HFFc6 (cell line): ENCODE data around the gene CRADD. TPM values are rescaled to one million over a fixed set of nuclear protein-coding genes. Genes with fewer than 3 reads are reported as not detected.

Experiments
- DNase-seq: peaks from one replicate; pipeline ENCODE4 v3.0.0-alpha.2; 2018
- H3K27ac Mint-ChIP-seq: 2 replicates; pipeline ENCODE4 v1.8.0; 2020; ENCODE audit warnings: mild to moderate bottlenecking, mixed read lengths
- H3K27me3 Mint-ChIP-seq: 2 replicates; pipeline ENCODE4 v1.8.0; 2021; ENCODE audit warnings: mild to moderate bottlenecking, moderate library complexity, mixed read lengths; ENCODE audit not compliant: insufficient read depth
- H3K36me3 Mint-ChIP-seq: 2 replicates; pipeline ENCODE4 v1.8.0; 2021; ENCODE audit warnings: low read depth, mixed read lengths
- H3K4me1 Mint-ChIP-seq: 2 replicates; pipeline ENCODE4 v1.8.0; 2020; ENCODE audit warnings: low read depth, mixed read lengths
- H3K4me3 Mint-ChIP-seq: 2 replicates; pipeline ENCODE4 v1.8.0; 2020; ENCODE audit warnings: mild to moderate bottlenecking, moderate library complexity, mixed read lengths
- H3K9me3 Mint-ChIP-seq: 2 replicates; pipeline ENCODE4 v1.8.0; 2020; ENCODE audit warnings: mild to moderate bottlenecking, mixed read lengths
- CTCF ChIP-seq: fragments of 200-600 bp; sonication (generic); IDR thresholded peaks from 2 replicates; pipeline ENCODE4 v1.5.0; 2021; ENCODE audit warnings: antibody characterized with exemption, mild to moderate bottlenecking
- total RNA-seq, 6 experiments: library from RNA; stranded (reverse); fragmentation: NEBNext Ultra II Directional; extraction: Animal tissue kit (Norgen Biotek cat#: 25700); gene quantifications; 2 replicates in 1 of 6; 3 replicates in 5 of 6; pipeline ENCODE4 v1.2.3, GENCODE V29; 2021

The CRADD gene
- total RNA-seq, 6 experiments from 2014 or later = 15.3 to 20.1 (median 17.9) TPM

- H3K27ac Mint-ChIP-seq = peak overlapping the region; percentile 99
- peak; percentile 44 for DNase-seq
- peaks cover 57% of the 10 kb centered on the region for H3K4me1 Mint-ChIP-seq
- H3K9me3 Mint-ChIP-seq = no peaks in the 10 kb centered on the region
- peaks cover 4% of the 10 kb centered on the region; the same call in 1 of the 2 replicates for H3K36me3 Mint-ChIP-seq
- peak; percentile 33; the same call in 1 of the 2 replicates for TF ChIP-seq CTCF
- peak overlapping the region; percentile 81 for H3K4me3 Mint-ChIP-seq
- H3K27me3 Mint-ChIP-seq = no peaks in the 10 kb centered on the region
Observed at GRCh38 chr12:93698307-93699092, 21.3 kb downstream of the CRADD start.

GRCh38 chr12:93699271-93700145, 22.3 kb downstream of the CRADD start:
- H3K4me1 Mint-ChIP-seq = peaks cover 63% of the 10 kb centered on the region
- DNase-seq = peak; percentile 82
- H3K27ac Mint-ChIP-seq = peak overlapping the region; percentile 99
- peak overlapping the region; percentile 81 for H3K4me3 Mint-ChIP-seq
- H3K36me3 Mint-ChIP-seq = peaks cover 5% of the 10 kb centered on the region; the same call in 1 of the 2 replicates
- H3K27me3 Mint-ChIP-seq = no peaks in the 10 kb centered on the region
- H3K9me3 Mint-ChIP-seq = no peaks in the 10 kb centered on the region
- no peak for TF ChIP-seq CTCF

GRCh38 chr12:93702707-93703315, 25.6 kb downstream of the CRADD start:
- DNase-seq = no peak
- H3K27ac Mint-ChIP-seq = no peak overlapping the region
- TF ChIP-seq CTCF = no peak
- H3K4me1 Mint-ChIP-seq = peaks cover 90% of the 10 kb centered on the region
- H3K4me3 Mint-ChIP-seq = no peak overlapping the region
- no peaks in the 10 kb centered on the region for H3K9me3 Mint-ChIP-seq
- peaks cover 1% of the 10 kb centered on the region; the same call in 1 of the 2 replicates for H3K27me3 Mint-ChIP-seq
- H3K36me3 Mint-ChIP-seq = peaks cover 9% of the 10 kb centered on the region; the same call in 1 of the 2 replicates

- Mint-ChIP-seq H3K9me3 (peaks cover 6% of the 10 kb centered on the region; the same call in 1 of the 2 replicates), H3K27me3 (peaks cover 1% of the 10 kb centered on the region; the same call in 1 of the 2 replicates), H3K4me3 (no peak overlapping the region), H3K36me3 (peaks cover 20% of the 10 kb centered on the region), H3K4me1 (peaks cover 86% of the 10 kb centered on the region), H3K27ac (no peak overlapping the region)
- DNase-seq = no peak
- no peak for TF ChIP-seq CTCF
Observed at GRCh38 chr12:93704122-93704521, 26.9 kb downstream of the CRADD start.

GRCh38 chr12:93704625-93705024, 27.4 kb downstream of the CRADD start:
- Mint-ChIP-seq H3K9me3 (peaks cover 11% of the 10 kb centered on the region), H3K4me1 (peaks cover 80% of the 10 kb centered on the region), H3K27ac (no peak overlapping the region), H3K36me3 (peaks cover 25% of the 10 kb centered on the region), H3K27me3 (peaks cover 1% of the 10 kb centered on the region; the same call in 1 of the 2 replicates), H3K4me3 (no peak overlapping the region)
- no peak for TF ChIP-seq CTCF
- no peak for DNase-seq
